SK-N-SH treated with all-trans-retinoic acid at 6 μM for 48 hours (cell line): ENCODE results near the gene PHF1.
"Not testable (repeated sequence)": the region's sequence is repeated elsewhere in the genome, so short reads cannot be mapped to it uniquely, and the experiment has no call there.

Experiments used
- ATAC-seq: fragments of 200-7000 bp; cut with Tn5 transposase; 3 replicates; pipeline ENCODE4 v1.9.1; 2020; ENCODE audit warnings: mild to moderate bottlenecking, moderate library complexity
- ARNTL ChIP-seq: fragments of 450-650 bp; formaldehyde crosslinking; IDR thresholded peaks from 2 replicates; pipeline ENCODE4 v1.5.0; 2020; ENCODE audit warnings: low read depth, mild to moderate bottlenecking, moderate library complexity, borderline replicate concordance
- ESRRG ChIP-seq: fragments of 250-450 bp; sonication (Bioruptor Pico); IDR thresholded peaks from 2 replicates; pipeline ENCODE4 v1.6.1; 2021; ENCODE audit warnings: mild to moderate bottlenecking
- OSR1 ChIP-seq: fragments of 250-450 bp; sonication (Bioruptor Pico); IDR thresholded peaks from 2 replicates; pipeline ENCODE4 v1.8.0; 2022; ENCODE audit warnings: moderate library complexity, mild to moderate bottlenecking, inconsistent platforms
- RARB ChIP-seq: fragments of 250-450 bp; sonication (Bioruptor Pico); IDR thresholded peaks from 2 replicates; pipeline ENCODE4 v1.8.0; 2021; ENCODE audit warnings: mild to moderate bottlenecking, moderate library complexity
- SNAI2 ChIP-seq: fragments of 250-450 bp; sonication (Bioruptor Pico); IDR thresholded peaks from 2 replicates; pipeline ENCODE4 v1.5.0; 2020; ENCODE audit warnings: mild to moderate bottlenecking, moderate library complexity
- TOX ChIP-seq: fragments of 250-450 bp; sonication (Bioruptor Pico); IDR thresholded peaks from 2 replicates; pipeline ENCODE4 v1.8.0; 2021; ENCODE audit warnings: mild to moderate bottlenecking, moderate library complexity, borderline replicate concordance
- ZFP3 ChIP-seq: fragments of 250-450 bp; sonication (Bioruptor Pico); IDR thresholded peaks from 2 replicates; pipeline ENCODE4 v1.5.0; 2020; ENCODE audit warnings: mild to moderate bottlenecking, moderate library complexity
- ZNF8 ChIP-seq: fragments of 450-650 bp; formaldehyde crosslinking; IDR thresholded peaks from 2 replicates; pipeline ENCODE4 v1.5.0; 2020; ENCODE audit warnings: mild to moderate bottlenecking, moderate library complexity
- TF ChIP-seq, protein P1 (sequence below): fragments of 250-450 bp; sonication (Bioruptor Pico); IDR thresholded peaks from 2 replicates; pipeline ENCODE4 v1.5.1; 2021; ENCODE audit warnings: mild to moderate bottlenecking, moderate library complexity
- TF ChIP-seq, protein P2 (sequence below): fragments of 250-450 bp; sonication (Bioruptor Pico); IDR thresholded peaks from 2 replicates; pipeline ENCODE4 v1.8.0; 2021; ENCODE audit warnings: low read depth, mild to moderate bottlenecking, moderate library complexity, borderline replicate concordance
- TF ChIP-seq, protein P3 (sequence below): fragments of 250-450 bp; sonication (Bioruptor Pico); IDR thresholded peaks from 2 replicates; pipeline ENCODE4 v1.8.0; 2020; ENCODE audit warnings: mild to moderate bottlenecking, moderate library complexity, borderline replicate concordance
- TF ChIP-seq, protein P4 (sequence below): fragments of 250-450 bp; sonication (Bioruptor Pico); IDR thresholded peaks from 2 replicates; pipeline ENCODE4 v1.5.1; 2020; ENCODE audit warnings: low read depth, mild to moderate bottlenecking, moderate library complexity
- TF ChIP-seq, protein P5 (sequence below): fragments of 250-450 bp; sonication (Bioruptor Pico); IDR thresholded peaks from 2 replicates; pipeline ENCODE4 v1.5.0; 2020; ENCODE audit warnings: mild to moderate bottlenecking, moderate library complexity

Gene PHF1

DNA sequence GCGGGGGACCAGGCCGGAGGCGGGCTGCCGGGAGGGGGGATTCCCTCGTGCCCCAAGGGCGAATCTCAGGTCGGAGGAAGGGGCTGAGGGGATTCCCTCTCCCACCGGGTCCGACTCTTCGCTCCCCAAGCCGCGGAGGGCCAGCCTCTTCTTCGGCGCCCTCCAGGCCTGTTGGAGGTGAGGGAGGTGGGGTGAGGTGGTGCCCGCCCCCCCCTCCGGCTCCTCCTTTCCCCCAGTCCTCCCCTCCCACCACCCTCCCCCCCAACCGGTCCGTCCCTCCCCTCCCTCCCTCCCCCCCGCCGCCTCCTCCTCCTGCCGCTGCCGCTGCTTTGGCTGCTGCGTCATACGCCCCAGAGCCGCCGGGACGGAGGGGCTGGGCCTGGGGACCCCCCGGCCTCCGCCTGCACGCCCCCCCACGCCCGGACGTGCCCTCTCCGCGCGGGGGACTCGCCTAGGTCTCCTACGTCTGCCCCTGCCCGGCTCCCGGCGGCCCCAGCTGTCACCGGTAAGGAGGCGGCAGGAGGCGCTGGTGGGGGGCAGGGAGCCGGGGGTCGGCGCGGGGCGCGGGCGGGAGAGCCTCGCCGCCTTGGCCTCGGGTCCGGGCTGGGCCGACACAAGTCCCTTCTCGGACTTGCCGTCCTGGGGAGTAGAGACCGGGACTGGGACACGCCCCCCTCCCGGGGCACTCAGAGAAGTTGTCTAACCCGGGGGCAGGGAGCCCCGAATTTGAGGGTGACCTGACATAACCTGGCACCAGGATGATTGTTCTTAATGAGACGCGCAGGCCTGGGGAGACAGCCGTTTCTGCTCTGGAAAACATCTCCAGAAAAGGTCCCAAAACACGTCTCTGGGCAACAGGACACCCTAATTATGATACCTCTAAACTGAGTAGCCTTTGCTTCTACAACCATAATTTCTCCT lies at the start of gene PHF1:
PHF1 (plus strand) TSS at position 304 of the 921 bp plus-strand sequence. CDS start 1,250 bp downstream, outside the sequence.
- peak; percentile 41 for ATAC-seq

DNA sequence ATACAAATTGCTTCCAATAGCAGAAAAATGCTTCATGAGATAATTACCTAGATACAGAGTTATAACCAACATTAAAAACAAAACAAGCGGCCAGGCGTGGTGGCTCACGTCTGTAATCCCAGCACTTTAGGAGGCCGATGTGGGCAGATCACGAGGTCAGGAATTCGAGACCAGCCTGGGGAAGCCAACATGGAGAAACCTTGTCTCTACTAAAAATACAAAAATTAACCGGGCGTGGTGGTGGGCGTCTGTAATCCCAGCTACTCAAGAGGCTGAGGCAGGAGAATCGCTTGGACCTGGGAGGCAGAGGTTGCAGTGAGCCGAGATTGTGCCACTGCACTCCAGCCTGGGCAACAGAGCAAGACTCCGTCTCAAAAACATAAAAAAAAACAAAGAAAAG lies 47.3 kb upstream of the PHF1 start:
- ATAC-seq, result not testable (repeated sequence)

More for the DNA sequence above, at the start of gene PHF1:
- TF ChIP-seq TOX (CRISPR knock-in tag), result no peak
- TF ChIP-seq ZNF8 (CRISPR knock-in tag), result no peak
- TF ChIP-seq, protein P1, sequence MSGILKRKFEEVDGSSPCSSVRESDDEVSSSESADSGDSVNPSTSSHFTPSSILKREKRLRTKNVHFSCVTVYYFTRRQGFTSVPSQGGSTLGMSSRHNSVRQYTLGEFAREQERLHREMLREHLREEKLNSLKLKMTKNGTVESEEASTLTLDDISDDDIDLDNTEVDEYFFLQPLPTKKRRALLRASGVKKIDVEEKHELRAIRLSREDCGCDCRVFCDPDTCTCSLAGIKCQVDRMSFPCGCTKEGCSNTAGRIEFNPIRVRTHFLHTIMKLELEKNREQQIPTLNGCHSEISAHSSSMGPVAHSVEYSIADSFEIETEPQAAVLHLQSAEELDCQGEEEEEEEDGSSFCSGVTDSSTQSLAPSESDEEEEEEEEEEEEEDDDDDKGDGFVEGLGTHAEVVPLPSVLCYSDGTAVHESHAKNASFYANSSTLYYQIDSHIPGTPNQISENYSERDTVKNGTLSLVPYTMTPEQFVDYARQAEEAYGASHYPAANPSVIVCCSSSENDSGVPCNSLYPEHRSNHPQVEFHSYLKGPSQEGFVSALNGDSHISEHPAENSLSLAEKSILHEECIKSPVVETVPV, result no peak
- no peak for TF ChIP-seq ZFP3 (CRISPR knock-in tag)
- TF ChIP-seq, protein P2, sequence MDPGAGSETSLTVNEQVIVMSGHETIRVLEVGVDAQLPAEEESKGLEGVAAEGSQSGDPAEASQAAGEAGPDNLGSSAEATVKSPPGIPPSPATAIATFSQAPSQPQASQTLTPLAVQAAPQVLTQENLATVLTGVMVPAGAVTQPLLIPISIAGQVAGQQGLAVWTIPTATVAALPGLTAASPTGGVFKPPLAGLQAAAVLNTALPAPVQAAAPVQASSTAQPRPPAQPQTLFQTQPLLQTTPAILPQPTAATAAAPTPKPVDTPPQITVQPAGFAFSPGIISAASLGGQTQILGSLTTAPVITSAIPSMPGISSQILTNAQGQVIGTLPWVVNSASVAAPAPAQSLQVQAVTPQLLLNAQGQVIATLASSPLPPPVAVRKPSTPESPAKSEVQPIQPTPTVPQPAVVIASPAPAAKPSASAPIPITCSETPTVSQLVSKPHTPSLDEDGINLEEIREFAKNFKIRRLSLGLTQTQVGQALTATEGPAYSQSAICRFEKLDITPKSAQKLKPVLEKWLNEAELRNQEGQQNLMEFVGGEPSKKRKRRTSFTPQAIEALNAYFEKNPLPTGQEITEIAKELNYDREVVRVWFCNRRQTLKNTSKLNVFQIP (CRISPR knock-in tag), result no peak
- TF ChIP-seq, protein P3, sequence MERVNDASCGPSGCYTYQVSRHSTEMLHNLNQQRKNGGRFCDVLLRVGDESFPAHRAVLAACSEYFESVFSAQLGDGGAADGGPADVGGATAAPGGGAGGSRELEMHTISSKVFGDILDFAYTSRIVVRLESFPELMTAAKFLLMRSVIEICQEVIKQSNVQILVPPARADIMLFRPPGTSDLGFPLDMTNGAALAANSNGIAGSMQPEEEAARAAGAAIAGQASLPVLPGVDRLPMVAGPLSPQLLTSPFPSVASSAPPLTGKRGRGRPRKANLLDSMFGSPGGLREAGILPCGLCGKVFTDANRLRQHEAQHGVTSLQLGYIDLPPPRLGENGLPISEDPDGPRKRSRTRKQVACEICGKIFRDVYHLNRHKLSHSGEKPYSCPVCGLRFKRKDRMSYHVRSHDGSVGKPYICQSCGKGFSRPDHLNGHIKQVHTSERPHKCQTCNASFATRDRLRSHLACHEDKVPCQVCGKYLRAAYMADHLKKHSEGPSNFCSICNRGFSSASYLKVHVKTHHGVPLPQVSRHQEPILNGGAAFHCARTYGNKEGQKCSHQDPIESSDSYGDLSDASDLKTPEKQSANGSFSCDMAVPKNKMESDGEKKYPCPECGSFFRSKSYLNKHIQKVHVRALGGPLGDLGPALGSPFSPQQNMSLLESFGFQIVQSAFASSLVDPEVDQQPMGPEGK (CRISPR knock-in tag), result no peak
- no peak for TF ChIP-seq ESRRG (CRISPR knock-in tag)
- no peak for TF ChIP-seq ARNTL
- TF ChIP-seq RARB (CRISPR knock-in tag), result no peak
- TF ChIP-seq, protein P4, sequence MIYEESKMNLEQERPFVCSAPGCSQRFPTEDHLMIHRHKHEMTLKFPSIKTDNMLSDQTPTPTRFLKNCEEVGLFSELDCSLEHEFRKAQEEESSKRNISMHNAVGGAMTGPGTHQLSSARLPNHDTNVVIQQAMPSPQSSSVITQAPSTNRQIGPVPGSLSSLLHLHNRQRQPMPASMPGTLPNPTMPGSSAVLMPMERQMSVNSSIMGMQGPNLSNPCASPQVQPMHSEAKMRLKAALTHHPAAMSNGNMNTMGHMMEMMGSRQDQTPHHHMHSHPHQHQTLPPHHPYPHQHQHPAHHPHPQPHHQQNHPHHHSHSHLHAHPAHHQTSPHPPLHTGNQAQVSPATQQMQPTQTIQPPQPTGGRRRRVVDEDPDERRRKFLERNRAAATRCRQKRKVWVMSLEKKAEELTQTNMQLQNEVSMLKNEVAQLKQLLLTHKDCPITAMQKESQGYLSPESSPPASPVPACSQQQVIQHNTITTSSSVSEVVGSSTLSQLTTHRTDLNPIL (CRISPR knock-in tag), result no peak
- TF ChIP-seq OSR1 (CRISPR knock-in tag), result no peak

DNA sequence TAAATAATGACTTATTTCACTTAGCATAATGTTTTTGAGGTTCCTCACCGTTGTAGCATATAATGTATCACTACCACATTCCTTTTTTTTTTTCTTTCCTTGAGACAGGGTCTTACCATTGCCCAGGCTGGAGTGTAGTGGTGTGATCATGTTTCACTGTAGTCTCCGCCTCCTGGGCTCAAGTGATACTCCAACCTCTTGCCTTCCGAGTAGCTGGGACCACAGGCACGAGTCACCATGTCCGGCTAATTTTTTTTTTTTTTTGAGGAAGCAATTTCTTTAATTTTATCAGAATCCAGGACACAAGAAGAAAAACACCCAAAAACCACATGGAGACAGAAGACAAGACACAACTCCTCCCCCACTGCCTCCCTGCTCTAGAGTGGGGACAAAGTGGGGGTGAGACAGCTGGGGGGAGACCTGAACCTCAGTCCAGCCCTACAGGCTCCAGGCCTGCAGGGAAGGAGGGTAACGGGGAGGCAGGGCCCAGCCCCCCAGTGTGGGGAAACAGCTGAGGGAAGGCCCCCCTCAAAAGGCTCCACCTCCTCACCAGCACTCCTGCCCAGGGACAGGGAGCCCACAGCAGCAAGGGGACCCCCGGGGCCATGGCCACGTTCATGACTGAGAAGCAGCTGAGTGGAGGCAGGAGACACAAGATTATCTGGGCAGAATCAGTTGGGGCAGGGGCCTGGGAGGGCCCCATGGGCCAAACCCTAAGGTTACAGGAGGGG lies 46.2 kb upstream of the PHF1 start:
- ATAC-seq, result peak; percentile 94

DNA sequence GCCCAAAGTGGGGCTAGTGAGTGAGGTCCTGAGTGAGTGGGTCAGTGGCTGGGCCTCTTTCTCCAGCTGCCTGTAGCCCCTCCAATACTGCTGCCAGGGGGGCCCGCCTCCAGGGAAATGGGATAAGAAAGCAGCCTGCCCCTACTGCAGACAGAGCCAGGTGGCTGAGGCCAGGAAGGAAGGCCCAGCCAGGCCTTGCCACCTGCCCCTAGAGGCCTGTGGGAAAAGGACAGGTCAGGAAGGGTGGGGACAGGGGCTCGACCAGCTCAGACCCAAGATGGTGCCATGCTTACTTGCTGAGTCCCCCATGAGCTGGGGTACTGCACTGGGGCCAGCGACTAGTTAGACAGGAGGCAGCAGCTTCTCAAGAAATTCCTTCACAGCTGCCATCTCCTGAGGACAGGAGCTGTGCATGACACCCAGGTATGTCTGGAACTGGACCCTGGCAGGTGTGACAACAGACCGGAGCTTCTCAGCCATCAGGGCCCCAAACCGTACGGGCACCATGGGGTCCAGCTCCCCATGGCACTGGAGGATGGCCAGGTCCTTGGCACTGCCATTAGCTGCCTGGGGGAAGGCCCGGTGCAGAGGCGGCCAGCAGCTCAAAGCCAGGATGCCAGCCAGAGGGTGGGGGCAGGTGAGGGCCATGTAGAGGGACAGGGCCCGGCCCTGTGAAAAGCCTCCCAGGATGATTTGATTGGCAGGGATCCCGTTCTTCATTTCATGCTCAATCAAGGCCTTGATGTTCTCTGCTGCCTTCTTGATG lies 45.4 kb upstream of the PHF1 start:
- ATAC-seq, result peak; percentile 33; the same call in 2 of the 3 replicates

DNA sequence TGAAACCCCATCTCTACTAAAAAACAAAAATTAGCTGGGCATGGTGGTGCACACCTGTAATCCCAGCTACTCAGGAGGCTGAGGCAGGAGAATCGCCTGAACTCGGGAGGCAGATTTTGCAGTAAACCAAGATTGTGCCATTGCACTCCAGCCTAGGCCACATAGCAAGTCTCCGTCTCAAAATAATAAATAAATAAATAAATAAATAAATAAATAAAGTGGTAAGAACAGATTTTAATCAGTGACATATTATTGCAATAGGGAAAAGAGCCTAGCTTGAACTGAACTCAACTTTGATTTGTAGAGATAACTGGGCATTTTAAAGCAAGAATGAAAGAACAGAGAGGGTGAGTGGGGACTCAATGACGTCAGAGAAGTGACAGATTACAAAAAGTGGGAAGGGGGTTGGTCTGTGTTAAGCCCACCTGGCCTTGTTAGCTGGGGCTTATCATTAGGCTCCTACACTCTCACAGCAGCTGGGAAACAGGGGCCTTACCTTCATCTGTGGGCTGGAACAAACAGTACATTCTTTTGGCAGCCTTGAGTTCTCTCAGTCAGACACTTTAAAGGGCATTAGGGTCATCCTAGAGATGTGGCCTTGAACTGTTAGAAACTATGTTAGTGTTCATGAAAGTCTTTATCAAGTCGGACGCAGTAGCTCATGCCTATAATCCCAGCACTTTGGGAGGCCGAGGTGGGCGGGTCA lies 43.7 kb upstream of the PHF1 start:
- ATAC-seq, result no peak
- TF ChIP-seq, protein P1, result no peak
- TF ChIP-seq, protein P3 (CRISPR knock-in tag), result no peak
- no peak for TF ChIP-seq SNAI2 (CRISPR knock-in tag)
- TF ChIP-seq, protein P5, sequence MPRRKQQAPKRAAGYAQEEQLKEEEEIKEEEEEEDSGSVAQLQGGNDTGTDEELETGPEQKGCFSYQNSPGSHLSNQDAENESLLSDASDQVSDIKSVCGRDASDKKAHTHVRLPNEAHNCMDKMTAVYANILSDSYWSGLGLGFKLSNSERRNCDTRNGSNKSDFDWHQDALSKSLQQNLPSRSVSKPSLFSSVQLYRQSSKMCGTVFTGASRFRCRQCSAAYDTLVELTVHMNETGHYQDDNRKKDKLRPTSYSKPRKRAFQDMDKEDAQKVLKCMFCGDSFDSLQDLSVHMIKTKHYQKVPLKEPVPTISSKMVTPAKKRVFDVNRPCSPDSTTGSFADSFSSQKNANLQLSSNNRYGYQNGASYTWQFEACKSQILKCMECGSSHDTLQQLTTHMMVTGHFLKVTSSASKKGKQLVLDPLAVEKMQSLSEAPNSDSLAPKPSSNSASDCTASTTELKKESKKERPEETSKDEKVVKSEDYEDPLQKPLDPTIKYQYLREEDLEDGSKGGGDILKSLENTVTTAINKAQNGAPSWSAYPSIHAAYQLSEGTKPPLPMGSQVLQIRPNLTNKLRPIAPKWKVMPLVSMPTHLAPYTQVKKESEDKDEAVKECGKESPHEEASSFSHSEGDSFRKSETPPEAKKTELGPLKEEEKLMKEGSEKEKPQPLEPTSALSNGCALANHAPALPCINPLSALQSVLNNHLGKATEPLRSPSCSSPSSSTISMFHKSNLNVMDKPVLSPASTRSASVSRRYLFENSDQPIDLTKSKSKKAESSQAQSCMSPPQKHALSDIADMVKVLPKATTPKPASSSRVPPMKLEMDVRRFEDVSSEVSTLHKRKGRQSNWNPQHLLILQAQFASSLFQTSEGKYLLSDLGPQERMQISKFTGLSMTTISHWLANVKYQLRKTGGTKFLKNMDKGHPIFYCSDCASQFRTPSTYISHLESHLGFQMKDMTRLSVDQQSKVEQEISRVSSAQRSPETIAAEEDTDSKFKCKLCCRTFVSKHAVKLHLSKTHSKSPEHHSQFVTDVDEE (CRISPR knock-in tag), result no peak
- TF ChIP-seq, protein P4 (CRISPR knock-in tag), result no peak
